ENCODE data around the gene TBKBP1. TPM values are rescaled to one million over a fixed set of nuclear protein-coding genes. Genes with fewer than 3 reads are reported as not detected.

Gene TBKBP1
- total RNA-seq, 2 donors from 2014 or later = 1.3 to 2.9 TPM

DNA sequence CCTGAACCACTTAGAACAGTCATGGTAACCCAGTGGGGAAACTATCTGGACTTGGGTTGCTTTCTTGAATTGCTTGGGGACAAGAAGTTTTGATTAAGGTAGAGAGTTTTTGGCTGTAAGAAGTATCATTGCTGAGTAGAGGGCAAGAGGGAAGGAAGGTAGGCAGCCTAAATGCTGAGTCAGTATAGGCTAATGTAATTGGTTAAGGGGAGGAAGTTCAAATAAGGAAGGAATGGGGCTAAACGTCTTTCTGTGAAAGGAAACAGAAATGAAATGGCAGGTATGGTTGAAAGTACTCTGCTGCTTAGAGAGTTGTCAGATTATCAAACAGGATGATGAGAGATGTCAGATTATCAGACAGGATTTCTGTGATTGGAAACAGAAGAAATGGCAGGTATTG is 23.9 kb upstream of the TBKBP1 start:
- Histone ChIP-seq H3K36me3 (peaks cover 53% of the 10 kb centered on the region), H3K9ac (ENCODE audit: low read depth in 2 of 2, low read length in 2 of 2) (no peak overlapping the region), H3K27me3 (no peaks in the 10 kb centered on the region), H3K27ac (no peak overlapping the region), H3K9me3 (no peaks in the 10 kb centered on the region), H3K4me3 (no peak overlapping the region), H3K4me1 (no peaks in the 10 kb centered on the region)
- DNase-seq = no peak
- TF ChIP-seq, protein P1, sequence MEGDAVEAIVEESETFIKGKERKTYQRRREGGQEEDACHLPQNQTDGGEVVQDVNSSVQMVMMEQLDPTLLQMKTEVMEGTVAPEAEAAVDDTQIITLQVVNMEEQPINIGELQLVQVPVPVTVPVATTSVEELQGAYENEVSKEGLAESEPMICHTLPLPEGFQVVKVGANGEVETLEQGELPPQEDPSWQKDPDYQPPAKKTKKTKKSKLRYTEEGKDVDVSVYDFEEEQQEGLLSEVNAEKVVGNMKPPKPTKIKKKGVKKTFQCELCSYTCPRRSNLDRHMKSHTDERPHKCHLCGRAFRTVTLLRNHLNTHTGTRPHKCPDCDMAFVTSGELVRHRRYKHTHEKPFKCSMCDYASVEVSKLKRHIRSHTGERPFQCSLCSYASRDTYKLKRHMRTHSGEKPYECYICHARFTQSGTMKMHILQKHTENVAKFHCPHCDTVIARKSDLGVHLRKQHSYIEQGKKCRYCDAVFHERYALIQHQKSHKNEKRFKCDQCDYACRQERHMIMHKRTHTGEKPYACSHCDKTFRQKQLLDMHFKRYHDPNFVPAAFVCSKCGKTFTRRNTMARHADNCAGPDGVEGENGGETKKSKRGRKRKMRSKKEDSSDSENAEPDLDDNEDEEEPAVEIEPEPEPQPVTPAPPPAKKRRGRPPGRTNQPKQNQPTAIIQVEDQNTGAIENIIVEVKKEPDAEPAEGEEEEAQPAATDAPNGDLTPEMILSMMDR (IDR thresholded peaks at IDR 0.05) = no peak
- intact Hi-C loops (cut with DNase I) = no loop called here

DNA sequence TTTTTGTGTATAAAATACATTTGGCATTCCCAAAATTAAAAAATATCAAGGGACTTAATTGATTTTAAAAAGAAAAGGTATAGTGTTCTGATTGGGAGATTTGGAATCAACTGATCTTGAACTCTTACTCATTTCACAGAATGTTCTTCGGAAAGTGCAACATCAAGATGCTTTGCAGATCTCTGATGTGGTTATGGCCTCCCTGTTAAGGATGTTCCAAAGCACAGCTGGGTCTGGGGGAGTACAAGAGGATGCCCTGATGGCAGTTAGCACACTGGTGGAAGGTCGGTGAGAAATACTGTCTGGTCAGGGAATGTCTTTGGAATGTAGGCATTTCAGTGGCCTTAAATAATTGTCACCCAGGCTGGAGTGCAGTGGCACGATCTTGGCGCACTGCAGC is 19.5 kb upstream of the TBKBP1 start:
- H3K27me3 ChIP-seq = no peaks in the 10 kb centered on the region
- no peak for DNase-seq
- H3K27ac ChIP-seq = no peak overlapping the region
- H3K9me3 ChIP-seq = no peaks in the 10 kb centered on the region
- H3K4me3 ChIP-seq = no peak overlapping the region
- TF ChIP-seq, protein P1 (IDR thresholded peaks at IDR 0.05) = no peak
- peaks cover 49% of the 10 kb centered on the region for H3K36me3 ChIP-seq
- no peaks in the 10 kb centered on the region for H3K4me1 ChIP-seq
- intact Hi-C loops (cut with DNase I) = no loop called here
- no peak overlapping the region for H3K9ac ChIP-seq (ENCODE audit: low read depth in 2 of 2, low read length in 2 of 2)

DNA sequence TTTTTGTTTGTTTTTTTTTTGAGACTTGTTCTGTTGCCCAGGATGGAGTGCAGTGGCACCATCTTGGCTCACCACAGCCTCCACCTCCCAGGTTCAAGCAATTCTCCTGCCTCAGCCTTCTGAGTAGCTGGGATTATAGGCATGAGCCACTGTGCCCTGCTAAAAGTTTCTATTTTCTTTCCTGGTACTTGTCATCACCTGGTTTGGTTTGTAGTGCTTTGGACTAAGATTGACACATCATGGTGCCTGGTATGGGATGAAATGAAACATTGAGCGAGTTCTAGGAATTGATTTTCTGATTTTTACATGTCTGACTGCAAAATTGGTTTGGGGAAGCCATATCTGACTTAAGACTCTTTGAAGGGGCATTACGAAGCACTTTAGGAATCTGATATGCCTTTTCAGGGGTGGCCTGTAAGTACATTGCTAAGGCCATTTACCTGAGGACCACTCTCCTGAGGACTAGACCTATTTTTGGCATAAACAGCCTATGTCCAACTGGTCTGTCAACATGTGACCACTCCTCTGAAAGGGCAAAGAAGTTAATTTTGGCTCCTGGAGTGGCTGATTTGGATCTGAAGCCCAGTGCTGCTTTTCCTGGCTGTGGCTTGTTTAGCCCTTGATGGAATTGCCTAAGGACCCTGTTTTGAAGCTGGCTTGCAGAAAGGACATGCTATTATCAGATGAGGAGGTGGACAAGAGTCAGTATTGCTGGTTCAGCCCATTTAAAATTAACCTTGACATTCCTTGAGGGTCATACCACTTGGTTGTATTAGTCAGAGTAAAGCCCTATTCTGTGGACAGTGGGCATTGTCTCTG is 18.4 kb upstream of the TBKBP1 start:
- Histone ChIP-seq H3K27ac (no peak overlapping the region), H3K9me3 (no peaks in the 10 kb centered on the region), H3K4me1 (no peaks in the 10 kb centered on the region), H3K27me3 (no peaks in the 10 kb centered on the region), H3K36me3 (peaks cover 58% of the 10 kb centered on the region), H3K4me3 (no peak overlapping the region), H3K9ac (ENCODE audit: low read depth in 2 of 2, low read length in 2 of 2) (no peak overlapping the region)
- TF ChIP-seq, protein P1 (IDR thresholded peaks at IDR 0.05) = no peak
- no peak for DNase-seq
- intact Hi-C loops (cut with DNase I) = no loop called here

DNA sequence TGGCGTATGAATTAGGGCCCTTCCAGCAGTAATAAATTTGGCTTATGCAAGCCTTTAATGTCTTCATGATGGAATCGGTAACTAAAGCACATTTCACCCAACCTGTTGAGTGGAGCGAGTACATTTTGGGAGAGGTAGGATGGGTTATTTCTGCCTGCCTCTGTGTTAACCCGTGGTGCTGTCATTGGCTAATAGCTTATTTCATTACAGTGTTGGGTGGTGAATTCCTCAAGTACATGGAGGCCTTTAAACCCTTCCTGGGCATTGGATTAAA is 17.8 kb upstream of the TBKBP1 start:
- intact Hi-C loops (cut with DNase I) = no loop called here
- no peaks in the 10 kb centered on the region for H3K4me1 ChIP-seq
- H3K27ac ChIP-seq = no peak overlapping the region
- no peak overlapping the region for H3K4me3 ChIP-seq
- no peak overlapping the region for H3K9ac ChIP-seq (ENCODE audit: low read depth in 2 of 2, low read length in 2 of 2)
- H3K9me3 ChIP-seq = no peaks in the 10 kb centered on the region
- DNase-seq = no peak
- peaks cover 58% of the 10 kb centered on the region for H3K36me3 ChIP-seq
- H3K27me3 ChIP-seq = no peaks in the 10 kb centered on the region
- TF ChIP-seq, protein P1 (IDR thresholded peaks at IDR 0.05) = no peak

DNA sequence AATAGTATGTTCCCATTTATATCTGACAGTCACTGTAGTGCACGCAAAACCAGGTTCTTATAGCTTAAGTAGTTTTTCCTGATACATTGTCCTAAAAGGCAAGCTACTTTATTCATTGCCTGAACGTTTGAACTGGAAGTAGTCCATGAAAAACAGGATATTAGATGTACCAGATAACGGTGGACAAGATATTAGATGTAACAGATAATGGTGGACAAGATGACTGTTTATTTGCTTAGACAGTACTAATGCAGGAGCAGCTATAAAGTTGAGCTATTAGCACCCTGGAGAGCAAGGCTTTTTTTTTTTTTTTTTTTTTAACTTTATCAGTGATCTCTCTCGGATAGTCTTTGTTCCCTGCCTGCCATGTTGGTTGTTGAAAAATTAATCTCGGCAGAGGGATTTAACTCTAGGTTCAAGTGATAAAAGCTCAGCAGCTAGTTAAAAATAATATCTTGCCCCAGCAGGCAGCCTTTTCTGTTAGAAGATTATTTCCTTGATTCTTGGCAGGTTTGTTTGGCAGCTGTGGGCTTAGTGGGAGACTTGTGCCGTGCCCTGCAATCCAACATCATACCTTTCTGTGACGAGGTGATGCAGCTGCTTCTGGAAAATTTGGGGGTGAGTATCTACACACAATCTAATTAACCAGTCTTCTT is 17.3 kb upstream of the TBKBP1 start:
- intact Hi-C loops (cut with DNase I) = no loop called here
- Histone ChIP-seq H3K9me3 (no peaks in the 10 kb centered on the region), H3K36me3 (peaks cover 56% of the 10 kb centered on the region), H3K27ac (no peak overlapping the region), H3K9ac (ENCODE audit: low read depth in 2 of 2, low read length in 2 of 2) (no peak overlapping the region), H3K27me3 (no peaks in the 10 kb centered on the region), H3K4me3 (no peak overlapping the region), H3K4me1 (no peaks in the 10 kb centered on the region)
- TF ChIP-seq, protein P1 (IDR thresholded peaks at IDR 0.05) = no peak
- no peak for DNase-seq
